ENCODE results near the gene PARVA. TPM values are rescaled to one million over a fixed set of nuclear protein-coding genes. Genes with fewer than 3 reads are reported as not detected.

PARVA gene
- total and polyA plus RNA-seq, 4 donors: 3.1 to 11.7 (median 11.2) TPM

DNA sequence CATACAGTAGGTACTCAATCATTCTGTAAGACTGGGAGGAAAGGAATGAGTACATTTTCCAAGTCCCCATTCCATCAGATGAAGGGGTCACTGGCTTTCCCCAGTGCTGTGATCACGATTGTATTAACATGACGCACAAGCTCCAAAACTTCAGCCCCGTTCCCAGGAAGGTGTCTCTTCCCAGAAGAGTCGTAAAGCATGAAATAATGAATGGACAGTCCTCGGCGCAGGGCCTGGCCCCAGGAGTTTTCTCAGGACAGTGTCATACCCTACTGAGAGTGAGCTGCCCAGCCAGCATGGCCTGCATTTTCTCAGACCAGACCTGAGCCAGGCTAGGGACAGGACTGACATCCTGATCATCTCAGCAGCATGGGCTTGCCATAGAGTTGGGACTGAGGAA lies 80.7 kb downstream of the PARVA start:
- TF ChIP-seq YY1 (IDR thresholded peaks at IDR 0.05): no peak
- TF ChIP-seq, protein P1, sequence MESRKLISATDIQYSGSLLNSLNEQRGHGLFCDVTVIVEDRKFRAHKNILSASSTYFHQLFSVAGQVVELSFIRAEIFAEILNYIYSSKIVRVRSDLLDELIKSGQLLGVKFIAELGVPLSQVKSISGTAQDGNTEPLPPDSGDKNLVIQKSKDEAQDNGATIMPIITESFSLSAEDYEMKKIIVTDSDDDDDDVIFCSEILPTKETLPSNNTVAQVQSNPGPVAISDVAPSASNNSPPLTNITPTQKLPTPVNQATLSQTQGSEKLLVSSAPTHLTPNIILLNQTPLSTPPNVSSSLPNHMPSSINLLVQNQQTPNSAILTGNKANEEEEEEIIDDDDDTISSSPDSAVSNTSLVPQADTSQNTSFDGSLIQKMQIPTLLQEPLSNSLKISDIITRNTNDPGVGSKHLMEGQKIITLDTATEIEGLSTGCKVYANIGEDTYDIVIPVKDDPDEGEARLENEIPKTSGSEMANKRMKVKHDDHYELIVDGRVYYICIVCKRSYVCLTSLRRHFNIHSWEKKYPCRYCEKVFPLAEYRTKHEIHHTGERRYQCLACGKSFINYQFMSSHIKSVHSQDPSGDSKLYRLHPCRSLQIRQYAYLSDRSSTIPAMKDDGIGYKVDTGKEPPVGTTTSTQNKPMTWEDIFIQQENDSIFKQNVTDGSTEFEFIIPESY (IDR thresholded peaks at IDR 0.05): no peak
- no peak for TF ChIP-seq GABPA (IDR thresholded peaks at IDR 0.05 in 1 of 2, conservative IDR thresholded peaks at IDR 0.05 in 1 of 2)
- no peak for TF ChIP-seq CTCF (IDR thresholded peaks at IDR 0.05; ENCODE audit: low read depth, low read length, missing input control)
- TF ChIP-seq NR2F2 (IDR thresholded peaks at IDR 0.05): no peak
- TF ChIP-seq HNF4G (IDR thresholded peaks at IDR 0.05): no peak
- TF ChIP-seq, protein P2, sequence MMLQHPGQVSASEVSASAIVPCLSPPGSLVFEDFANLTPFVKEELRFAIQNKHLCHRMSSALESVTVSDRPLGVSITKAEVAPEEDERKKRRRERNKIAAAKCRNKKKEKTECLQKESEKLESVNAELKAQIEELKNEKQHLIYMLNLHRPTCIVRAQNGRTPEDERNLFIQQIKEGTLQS (IDR thresholded peaks at IDR 0.05): no peak
- TF ChIP-seq FOXA1 (IDR thresholded peaks at IDR 0.05): no peak
- TF ChIP-seq, protein P3, sequence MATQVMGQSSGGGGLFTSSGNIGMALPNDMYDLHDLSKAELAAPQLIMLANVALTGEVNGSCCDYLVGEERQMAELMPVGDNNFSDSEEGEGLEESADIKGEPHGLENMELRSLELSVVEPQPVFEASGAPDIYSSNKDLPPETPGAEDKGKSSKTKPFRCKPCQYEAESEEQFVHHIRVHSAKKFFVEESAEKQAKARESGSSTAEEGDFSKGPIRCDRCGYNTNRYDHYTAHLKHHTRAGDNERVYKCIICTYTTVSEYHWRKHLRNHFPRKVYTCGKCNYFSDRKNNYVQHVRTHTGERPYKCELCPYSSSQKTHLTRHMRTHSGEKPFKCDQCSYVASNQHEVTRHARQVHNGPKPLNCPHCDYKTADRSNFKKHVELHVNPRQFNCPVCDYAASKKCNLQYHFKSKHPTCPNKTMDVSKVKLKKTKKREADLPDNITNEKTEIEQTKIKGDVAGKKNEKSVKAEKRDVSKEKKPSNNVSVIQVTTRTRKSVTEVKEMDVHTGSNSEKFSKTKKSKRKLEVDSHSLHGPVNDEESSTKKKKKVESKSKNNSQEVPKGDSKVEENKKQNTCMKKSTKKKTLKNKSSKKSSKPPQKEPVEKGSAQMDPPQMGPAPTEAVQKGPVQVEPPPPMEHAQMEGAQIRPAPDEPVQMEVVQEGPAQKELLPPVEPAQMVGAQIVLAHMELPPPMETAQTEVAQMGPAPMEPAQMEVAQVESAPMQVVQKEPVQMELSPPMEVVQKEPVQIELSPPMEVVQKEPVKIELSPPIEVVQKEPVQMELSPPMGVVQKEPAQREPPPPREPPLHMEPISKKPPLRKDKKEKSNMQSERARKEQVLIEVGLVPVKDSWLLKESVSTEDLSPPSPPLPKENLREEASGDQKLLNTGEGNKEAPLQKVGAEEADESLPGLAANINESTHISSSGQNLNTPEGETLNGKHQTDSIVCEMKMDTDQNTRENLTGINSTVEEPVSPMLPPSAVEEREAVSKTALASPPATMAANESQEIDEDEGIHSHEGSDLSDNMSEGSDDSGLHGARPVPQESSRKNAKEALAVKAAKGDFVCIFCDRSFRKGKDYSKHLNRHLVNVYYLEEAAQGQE (IDR thresholded peaks at IDR 0.05): no peak
- TF ChIP-seq HNF4A (conservative IDR thresholded peaks at IDR 0.05): no peak
- TF ChIP-seq MAX (IDR thresholded peaks at IDR 0.05): no peak
- TF ChIP-seq TAF1 (conservative IDR thresholded peaks at IDR 0.05): no peak
- TF ChIP-seq JUND (IDR thresholded peaks at IDR 0.05): no peak
- no peak for TF ChIP-seq SP1 (IDR thresholded peaks at IDR 0.05)
- Histone ChIP-seq H3K4me3 (ENCODE audit: low read depth in 1 of 3, low read length in 3 of 3) (no peak overlapping the region), H3K36me3 (ENCODE audit: control insufficient read depth in 4 of 4, insufficient read depth in 3 of 4, low read depth in 1 of 4, low read length in 3 of 4) (no peaks in the 10 kb centered on the region), H3K9ac (ENCODE audit: low read depth in 1 of 2, low read length in 2 of 2) (no peak overlapping the region), H3K9me3 (ENCODE audit: control insufficient read depth in 4 of 4, low read length in 3 of 4) (no peaks in the 10 kb centered on the region), H3K27me3 (ENCODE audit: control insufficient read depth in 4 of 4, insufficient read depth in 4 of 4, low read length in 3 of 4) (no peaks in the 10 kb centered on the region), H3K4me1 (ENCODE audit: control insufficient read depth in 4 of 4, insufficient read depth in 4 of 4, low read length in 3 of 4) (no peaks in the 10 kb centered on the region), H3K27ac (ENCODE audit: low read depth in 1 of 2, low read length in 2 of 2) (no peak overlapping the region)
- DNase-seq (ENCODE audit: low spot score): no peak
- WGBS: 94% methylated on average over 6 of the region's 6 CpGs

DNA sequence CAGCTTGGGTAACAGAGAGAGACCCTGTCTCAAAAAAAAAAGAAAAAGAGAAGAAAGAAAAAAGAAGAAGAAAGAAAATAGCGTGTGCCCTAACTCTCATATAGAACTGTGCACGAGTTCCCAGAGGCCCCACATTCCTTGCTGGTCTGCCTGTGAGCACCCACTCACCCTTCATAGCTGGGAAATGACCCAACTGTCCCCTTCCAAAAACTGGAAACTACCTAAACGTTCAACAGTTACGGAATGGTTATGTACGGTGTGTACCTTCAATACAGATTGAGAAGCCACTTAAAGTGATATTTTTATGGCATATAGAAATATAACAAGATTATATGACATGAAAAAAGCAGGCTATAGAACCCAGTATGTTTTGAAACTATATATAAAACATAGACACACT lies 82.0 kb downstream of the PARVA start:
- H3K4me1 ChIP-seq (ENCODE audit: control insufficient read depth in 4 of 4, insufficient read depth in 4 of 4, low read length in 3 of 4): no peaks in the 10 kb centered on the region
- H3K27ac ChIP-seq (ENCODE audit: low read depth in 1 of 2, low read length in 2 of 2): no peak overlapping the region
- H3K9ac ChIP-seq (ENCODE audit: low read depth in 1 of 2, low read length in 2 of 2): no peak overlapping the region
- H3K4me3 ChIP-seq (ENCODE audit: low read depth in 1 of 3, low read length in 3 of 3): no peak overlapping the region
- no peaks in the 10 kb centered on the region for H3K36me3 ChIP-seq (ENCODE audit: control insufficient read depth in 4 of 4, insufficient read depth in 3 of 4, low read depth in 1 of 4, low read length in 3 of 4)
- H3K9me3 ChIP-seq (ENCODE audit: control insufficient read depth in 4 of 4, low read length in 3 of 4): peaks cover 0 to 5% (median 1%) of the 10 kb centered on the region in 4 donors
- no peaks in the 10 kb centered on the region for H3K27me3 ChIP-seq (ENCODE audit: control insufficient read depth in 4 of 4, insufficient read depth in 4 of 4, low read length in 3 of 4)
- DNase-seq (ENCODE audit: low spot score): no peak
- 90% methylated on average over 5 of the region's 5 CpGs for WGBS
- TF ChIP-seq YY1 (IDR thresholded peaks at IDR 0.05) (no peak), JUND (IDR thresholded peaks at IDR 0.05) (no peak), GABPA (IDR thresholded peaks at IDR 0.05 in 1 of 2, conservative IDR thresholded peaks at IDR 0.05 in 1 of 2) (no peak), EGR1 (IDR thresholded peaks at IDR 0.05; ENCODE audit: low read depth in 2 of 2) (no peak), FOXA1 (IDR thresholded peaks at IDR 0.05) (no peak), NR2F2 (IDR thresholded peaks at IDR 0.05) (no peak), RAD21 (IDR thresholded peaks at IDR 0.05) (no peak), SP1 (IDR thresholded peaks at IDR 0.05) (no peak), HNF4A (conservative IDR thresholded peaks at IDR 0.05) (no peak), FOXA2 (IDR thresholded peaks at IDR 0.05) (no peak), MAX (IDR thresholded peaks at IDR 0.05) (no peak), HNF4G (IDR thresholded peaks at IDR 0.05) (no peak), CTCF (IDR thresholded peaks at IDR 0.05; ENCODE audit: low read depth, low read length, missing input control) (no peak)
- TF ChIP-seq, protein P3 (IDR thresholded peaks at IDR 0.05): no peak

Measured in liver (tissue), 9 donors.